ENCODE measurements around the gene GSAP. TPM values are rescaled to one million over a fixed set of nuclear protein-coding genes. Genes with fewer than 3 reads are reported as not detected.
A peak's percentile ranks its signal among the peaks of the same experiment; 100 is the strongest.
"Not testable (repeated sequence)": the region's sequence is repeated elsewhere in the genome, so short reads cannot be mapped to it uniquely, and the experiment has no call there.

Gene GSAP
- total RNA-seq, 2 donors from 2014 or later = 4.9 to 5.0 TPM

DNA sequence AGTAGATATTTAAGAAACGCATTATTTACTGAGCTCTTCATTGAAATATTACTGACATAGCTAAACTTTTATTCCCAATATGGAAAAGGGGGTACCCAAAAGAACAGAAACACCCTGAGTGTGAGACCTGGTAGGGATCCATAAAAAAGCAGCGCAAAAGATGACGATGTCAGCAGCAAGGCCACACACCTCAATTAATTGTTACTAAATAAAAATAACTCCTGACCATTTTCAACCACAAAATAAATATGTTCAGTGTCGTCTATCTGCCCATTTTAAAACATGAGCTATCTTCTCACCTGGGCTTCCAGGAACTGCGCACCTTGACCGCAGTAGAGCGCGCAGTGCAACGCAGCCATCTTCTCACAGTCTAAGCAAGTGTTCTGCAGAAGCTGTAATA, 61.2 kb downstream of the GSAP start:
- Mint-ChIP-seq H3K27ac (no peak overlapping the region), H3K36me3 (ENCODE audit: insufficient read depth in 2 of 2) (no peaks in the 10 kb centered on the region), H3K9me3 (no peaks in the 10 kb centered on the region), H3K4me1 (ENCODE audit: low read depth) (peaks cover 42% of the 10 kb centered on the region), H3K27me3 (ENCODE audit: low read depth) (peaks cover 10% of the 10 kb centered on the region), H3K4me3 (no peak overlapping the region)
- DNase-seq (no peak), ATAC-seq (replicated peaks in 1 of 2) (no peak)

GRCh38 chr7:77354484-77354883, 61.7 kb downstream of the GSAP start:
- H3K9me3 Mint-ChIP-seq = no peaks in the 10 kb centered on the region
- H3K4me3 Mint-ChIP-seq = no peak overlapping the region
- ATAC-seq (replicated peaks in 1 of 2) (no peak), DNase-seq (no peak)
- H3K4me1 Mint-ChIP-seq (ENCODE audit: low read depth) = peaks cover 42% of the 10 kb centered on the region
- H3K27me3 Mint-ChIP-seq (ENCODE audit: low read depth) = peaks cover 10% of the 10 kb centered on the region
- H3K36me3 Mint-ChIP-seq (ENCODE audit: insufficient read depth in 2 of 2) = no peaks in the 10 kb centered on the region
- H3K27ac Mint-ChIP-seq = no peak overlapping the region

GRCh38 chr7:77353911-77354310, 62.2 kb downstream of the GSAP start:
- no peak for DNase-seq
- Mint-ChIP-seq H3K27me3 (ENCODE audit: low read depth) (peaks cover 10% of the 10 kb centered on the region), H3K9me3 (no peaks in the 10 kb centered on the region), H3K27ac (no peak overlapping the region), H3K36me3 (ENCODE audit: insufficient read depth in 2 of 2) (no peaks in the 10 kb centered on the region), H3K4me3 (peak overlapping the region in 1 of 2 donors; percentile 65), H3K4me1 (ENCODE audit: low read depth) (peaks cover 43% of the 10 kb centered on the region)
- ATAC-seq (replicated peaks in 1 of 2) = no peak

DNA sequence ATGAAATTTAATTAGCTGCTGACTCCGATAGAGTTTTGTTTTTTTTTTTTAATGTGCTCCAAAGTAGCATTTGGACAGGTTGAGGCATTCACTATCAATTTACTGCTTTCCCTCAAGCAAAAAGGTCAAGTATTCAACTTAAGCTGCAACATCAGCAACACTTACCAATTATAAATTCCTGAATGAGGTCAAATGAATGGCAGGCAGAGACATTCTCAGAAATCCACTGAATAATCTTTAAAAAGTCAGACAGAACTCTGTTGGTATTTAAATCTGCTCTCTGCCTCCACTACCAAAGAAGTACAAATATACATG, 62.8 kb downstream of the GSAP start:
- ATAC-seq (replicated peaks in 1 of 2) (no peak), DNase-seq (no peak)
- Mint-ChIP-seq H3K27me3 (ENCODE audit: low read depth) (peaks cover 10% of the 10 kb centered on the region), H3K27ac (peak overlapping the region; percentile 85), H3K9me3 (no peaks in the 10 kb centered on the region), H3K36me3 (ENCODE audit: insufficient read depth in 2 of 2) (no peaks in the 10 kb centered on the region), H3K4me1 (ENCODE audit: low read depth) (peaks cover 49% of the 10 kb centered on the region), H3K4me3 (peak overlapping the region; percentile 37 to 65)

- Mint-ChIP-seq H3K27ac (peak overlapping the region; percentile 85), H3K4me3 (peak overlapping the region; percentile 37 to 65)
- peak; percentile 45 to 47 for ATAC-seq (replicated peaks in 1 of 2)
Measured at GRCh38 chr7:77352665-77353406, 63.3 kb downstream of the GSAP start.

DNA sequence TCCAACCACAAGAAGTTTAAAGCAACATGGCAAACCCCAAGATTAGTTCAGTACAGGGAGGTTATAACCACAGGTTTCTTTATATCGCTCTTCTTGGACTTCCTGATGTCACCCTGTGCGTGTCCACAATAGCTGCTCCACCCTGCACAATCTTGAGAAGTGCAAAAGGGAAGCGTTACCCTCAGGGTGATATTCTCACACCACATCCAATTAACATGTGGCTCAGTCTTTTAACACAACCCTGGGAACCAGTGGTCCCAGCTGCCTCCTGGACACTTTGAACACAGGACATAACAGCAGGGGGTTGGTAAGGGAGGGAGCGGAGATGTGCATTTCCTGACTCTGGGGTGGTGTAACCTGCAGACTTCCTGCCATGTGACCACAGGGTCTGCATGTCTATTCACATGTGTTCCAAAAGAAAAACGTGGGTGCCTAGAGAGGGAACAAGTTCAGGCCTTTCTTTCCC, 64.6 kb downstream of the GSAP start:
- H3K4me3 Mint-ChIP-seq = peak overlapping the region; percentile 75 to 76
- H3K9me3 Mint-ChIP-seq = no peaks in the 10 kb centered on the region
- peaks cover 10% of the 10 kb centered on the region for H3K27me3 Mint-ChIP-seq (ENCODE audit: low read depth)
- no peaks in the 10 kb centered on the region for H3K36me3 Mint-ChIP-seq (ENCODE audit: insufficient read depth in 2 of 2)
- peak overlapping the region; percentile 35 for H3K27ac Mint-ChIP-seq
- peak; percentile 90 to 91 for ATAC-seq (replicated peaks in 1 of 2)
- peaks cover 52% of the 10 kb centered on the region for H3K4me1 Mint-ChIP-seq (ENCODE audit: low read depth)
- peak; percentile 39 to 47 for DNase-seq

More at GRCh38 chr7:77352665-77353406, 63.3 kb downstream of the GSAP start:
- H3K27me3 Mint-ChIP-seq (ENCODE audit: low read depth) = peaks cover 10% of the 10 kb centered on the region
- H3K36me3 Mint-ChIP-seq (ENCODE audit: insufficient read depth in 2 of 2) = no peaks in the 10 kb centered on the region
- no peak for DNase-seq
- peaks cover 52% of the 10 kb centered on the region for H3K4me1 Mint-ChIP-seq (ENCODE audit: low read depth)
- H3K9me3 Mint-ChIP-seq = no peaks in the 10 kb centered on the region

DNA sequence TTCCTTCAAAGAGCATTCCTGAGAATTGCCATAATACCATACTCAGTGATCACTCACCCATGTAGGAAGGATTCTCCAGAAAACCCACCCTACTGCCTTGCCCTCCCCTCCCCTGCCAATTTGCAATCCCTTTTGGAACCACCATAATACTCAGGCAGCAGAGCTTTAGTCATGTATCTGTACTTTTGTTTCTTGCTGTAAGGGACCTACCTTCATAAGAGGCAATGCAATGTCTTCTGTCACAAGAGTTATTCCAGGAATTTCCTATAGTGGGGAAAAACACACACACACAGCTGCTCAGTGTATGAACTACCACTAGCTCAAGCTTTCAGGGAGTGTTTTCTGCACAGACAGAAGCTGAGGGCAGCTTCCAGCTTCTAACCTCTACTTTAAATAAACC, 67.0 kb downstream of the GSAP start:
- Mint-ChIP-seq H3K4me1 (ENCODE audit: low read depth) (peaks cover 41% of the 10 kb centered on the region), H3K27me3 (ENCODE audit: low read depth) (no peaks in the 10 kb centered on the region), H3K27ac (no peak overlapping the region), H3K36me3 (ENCODE audit: insufficient read depth in 2 of 2) (no peaks in the 10 kb centered on the region), H3K4me3 (no peak overlapping the region), H3K9me3 (no peaks in the 10 kb centered on the region)
- ATAC-seq (replicated peaks in 1 of 2) (no peak), DNase-seq (no peak)

DNA sequence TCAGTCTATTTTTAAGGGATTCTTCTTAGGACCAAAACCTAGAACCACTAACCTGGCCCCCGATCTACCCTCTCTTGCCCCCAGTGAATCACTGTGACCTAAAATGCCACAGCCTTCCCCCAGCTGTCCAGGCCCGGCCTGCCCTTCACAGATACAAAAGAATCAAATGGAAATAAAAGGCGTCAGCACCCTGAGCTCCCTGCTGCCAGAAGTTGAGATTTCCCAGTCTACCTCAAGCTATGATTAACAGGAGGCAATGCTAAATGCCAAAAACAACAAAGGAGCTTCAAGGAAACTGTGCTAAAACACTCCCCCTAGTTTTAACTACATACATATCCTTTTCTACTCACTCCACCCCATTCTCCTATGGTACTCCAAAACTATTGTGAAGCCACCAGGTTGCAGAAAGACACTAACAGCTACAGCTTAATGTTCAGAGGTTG, 67.8 kb downstream of the GSAP start:
- Mint-ChIP-seq H3K27ac (peak overlapping the region; percentile 2), H3K36me3 (ENCODE audit: insufficient read depth in 2 of 2) (no peaks in the 10 kb centered on the region), H3K4me1 (ENCODE audit: low read depth) (peaks cover 34% of the 10 kb centered on the region), H3K9me3 (no peaks in the 10 kb centered on the region), H3K4me3 (no peak overlapping the region), H3K27me3 (ENCODE audit: low read depth) (no peaks in the 10 kb centered on the region)
- DNase-seq (no peak), ATAC-seq (replicated peaks in 1 of 2) (no peak)

DNA sequence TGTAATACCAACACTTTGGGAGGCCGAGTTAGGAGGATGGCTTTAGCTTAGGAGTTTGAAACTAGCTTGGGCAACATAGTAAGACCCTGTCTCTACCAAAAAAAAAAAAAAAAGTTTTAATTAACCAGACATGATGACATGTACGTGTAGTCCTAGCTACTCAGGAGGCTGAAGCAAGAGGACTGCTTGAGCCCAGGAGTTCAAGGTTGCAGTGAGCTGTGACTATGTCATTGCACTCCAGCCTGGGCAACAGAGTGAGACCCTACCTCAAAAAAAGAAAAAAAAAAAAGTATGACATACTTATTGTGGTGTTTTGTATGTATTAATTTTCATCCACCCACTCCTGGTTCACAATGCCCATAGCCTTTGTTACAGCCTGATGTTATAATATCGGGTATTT, 69.7 kb downstream of the GSAP start:
- peaks cover 14% of the 10 kb centered on the region for H3K4me1 Mint-ChIP-seq (ENCODE audit: low read depth)
- H3K27ac Mint-ChIP-seq = no peak overlapping the region
- DNase-seq = no peak
- no peaks in the 10 kb centered on the region for H3K36me3 Mint-ChIP-seq (ENCODE audit: insufficient read depth in 2 of 2)
- no peaks in the 10 kb centered on the region for H3K9me3 Mint-ChIP-seq
- ATAC-seq (replicated peaks in 1 of 2) = no peak
- H3K4me3 Mint-ChIP-seq = no peak overlapping the region
- no peaks in the 10 kb centered on the region for H3K27me3 Mint-ChIP-seq (ENCODE audit: low read depth)

DNA sequence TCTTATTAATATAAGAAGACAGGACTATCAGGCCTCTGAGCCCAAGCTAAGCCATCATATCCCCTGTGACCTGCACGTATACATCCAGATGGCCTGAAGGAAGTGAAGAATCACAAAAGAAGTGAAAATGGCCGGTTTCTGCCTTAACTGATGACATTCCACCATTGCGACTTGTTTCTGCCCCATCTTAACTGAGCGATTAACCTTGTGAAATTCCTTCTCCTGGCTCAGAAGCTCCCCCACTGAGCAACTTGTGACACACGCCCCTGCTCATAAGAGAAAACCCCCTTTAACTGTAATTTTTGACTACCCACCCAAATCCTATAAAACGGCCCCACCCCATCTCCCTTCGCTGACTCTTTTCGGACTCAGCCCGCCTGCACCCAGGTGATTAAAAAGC, 70.7 kb downstream of the GSAP start:
- DNase-seq; H3K27ac Mint-ChIP-seq; H3K27me3 Mint-ChIP-seq (ENCODE audit: low read depth); H3K4me3 Mint-ChIP-seq; H3K9me3 Mint-ChIP-seq; H3K36me3 Mint-ChIP-seq (ENCODE audit: insufficient read depth in 2 of 2); ATAC-seq (replicated peaks in 1 of 2): not testable (repeated sequence)
- H3K4me1 Mint-ChIP-seq (ENCODE audit: low read depth) = peaks cover 10% of the 10 kb centered on the region

DNA sequence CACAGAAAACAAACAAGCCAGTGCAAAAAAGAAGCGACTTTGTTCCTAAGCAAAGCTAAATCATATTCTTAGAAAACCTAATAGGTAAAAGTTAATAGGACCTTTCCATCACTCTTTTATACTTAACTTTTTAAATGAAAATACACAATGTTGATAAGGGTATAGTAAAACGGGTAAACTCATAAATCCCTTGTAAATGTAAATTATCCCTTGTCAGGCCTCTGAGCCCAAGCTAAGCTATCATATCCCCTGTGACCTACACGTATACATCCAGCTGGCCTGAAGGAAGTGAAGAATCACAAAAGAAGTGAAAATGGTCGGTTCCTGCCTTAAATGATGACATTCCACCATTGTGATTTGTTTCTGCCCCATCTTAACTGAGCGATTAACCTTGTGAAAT, 76.4 kb downstream of the GSAP start:
- H3K36me3 Mint-ChIP-seq (ENCODE audit: insufficient read depth in 2 of 2) = no peaks in the 10 kb centered on the region
- no peak overlapping the region for H3K4me3 Mint-ChIP-seq
- H3K27ac Mint-ChIP-seq = no peak overlapping the region
- no peaks in the 10 kb centered on the region for H3K9me3 Mint-ChIP-seq
- DNase-seq = no peak
- H3K27me3 Mint-ChIP-seq (ENCODE audit: low read depth) = no peaks in the 10 kb centered on the region
- peaks cover 4% of the 10 kb centered on the region for H3K4me1 Mint-ChIP-seq (ENCODE audit: low read depth)
- ATAC-seq (replicated peaks in 1 of 2) = no peak

GRCh38 chr7:77338883-77339629, 77.1 kb downstream of the GSAP start:
- H3K36me3 Mint-ChIP-seq (ENCODE audit: insufficient read depth in 2 of 2) = no peaks in the 10 kb centered on the region
- H3K27me3 Mint-ChIP-seq (ENCODE audit: low read depth) = no peaks in the 10 kb centered on the region
- H3K9me3 Mint-ChIP-seq = no peaks in the 10 kb centered on the region
- H3K27ac Mint-ChIP-seq = no peak overlapping the region
- peaks cover 4% of the 10 kb centered on the region for H3K4me1 Mint-ChIP-seq (ENCODE audit: low read depth)
- no peak for ATAC-seq (replicated peaks in 1 of 2)
- DNase-seq = no peak
- H3K4me3 Mint-ChIP-seq = no peak overlapping the region

- no peak for DNase-seq
- Mint-ChIP-seq H3K27me3 (ENCODE audit: low read depth) (no peaks in the 10 kb centered on the region), H3K4me1 (ENCODE audit: low read depth) (peaks cover 4% of the 10 kb centered on the region), H3K36me3 (ENCODE audit: insufficient read depth in 2 of 2) (no peaks in the 10 kb centered on the region), H3K4me3 (no peak overlapping the region), H3K27ac (no peak overlapping the region), H3K9me3 (no peaks in the 10 kb centered on the region)
- no peak for ATAC-seq (replicated peaks in 1 of 2)
Measured at GRCh38 chr7:77338260-77338659, 77.9 kb downstream of the GSAP start.
